Gastroesophageal sphincter (tissue), 4 donors: ENCODE results near the gene TTC23. TPM values are rescaled to one million over a fixed set of nuclear protein-coding genes. Genes with fewer than 3 reads are reported as not detected.

Experiments
- ATAC-seq: fragments of 150-250 bp; one replicate; pipeline ENCODE4 v1.9.1; 2016; ENCODE audit warnings: mild to moderate bottlenecking, moderate library complexity
- H3K27ac ChIP-seq, 4 donors: fragments of 200-600 bp; sonication (generic) in 3 of 4; 1 replicate in 3 of 4; 2 replicates in 1 of 4; pipeline ENCODE4 v1.5.1; 2016 to 2019
- H3K27me3 ChIP-seq: fragments of 200-600 bp; sonication (generic); one replicate; pipeline ENCODE4 v1.5.1; 2019
- H3K36me3 ChIP-seq, 2 donors: fragments of 200-600 bp; sonication (generic); one replicate each; pipeline ENCODE4 v1.5.1; 2019; ENCODE audit warnings: control low read depth in 1 of 2
- H3K4me1 ChIP-seq, 3 donors: fragments of 200-600 bp; sonication (generic); 1 replicate in 2 of 3; 2 replicates in 1 of 3; pipeline ENCODE4 v1.5.1; 2016 to 2019; ENCODE audit warnings: control low read depth in 2 of 3
- H3K4me3 ChIP-seq, 2 donors: fragments of 200-600 bp; sonication (generic); one replicate each; pipeline ENCODE4 v1.5.1; 2019; ENCODE audit warnings: mild to moderate bottlenecking in 1 of 2, moderate library complexity in 1 of 2
- H3K9me3 ChIP-seq, 3 donors: fragments of 200-600 bp; sonication (generic); one replicate each; pipeline ENCODE4 v1.5.1; 2017 to 2019; ENCODE audit warnings: control low read depth in 2 of 3
- EP300 ChIP-seq: sonication (generic); formaldehyde crosslinking; IDR thresholded peaks from one replicate; pipeline ENCODE4 v1.6.1; 2017; ENCODE audit warnings: antibody characterized with exemption, mild to moderate bottlenecking
- POLR2A ChIP-seq, 2 donors: fragments of 450-650 bp; IDR thresholded peaks; one replicate each; pipeline ENCODE4 v1.6.1; 2017; ENCODE audit warnings: antibody characterized with exemption in 2 of 2, mild to moderate bottlenecking in 2 of 2, moderate library complexity in 1 of 2
- POLR2AphosphoS5 ChIP-seq: sonication (generic); formaldehyde crosslinking; IDR thresholded peaks from one replicate; pipeline ENCODE4 v1.6.1; 2017; ENCODE audit warnings: antibody characterized with exemption
- WGBS, 2 donors: methylation state at CpG; one replicate each; pipeline ENCODE4 v1.1.5; 2018; ENCODE audit warnings: low coverage in 1 of 2; 5-methylcytosine and 5-hydroxymethylcytosine counted together
- total RNA-seq, 4 donors: library from RNA; depleted of rRNA; stranded (reverse); fragments of >200 nt; gene quantifications; one replicate each; pipeline ENCODE4 v1.1.0, GENCODE V29; 2016
- TF ChIP-seq, protein P1 (sequence below), 4 experiments: fragments of 200-600 bp in 2 of 4; fragments of 450-650 bp in 2 of 4; sonication (generic) in 1 of 4; IDR thresholded peaks; one replicate each; pipeline ENCODE4 v1.5.1; 2017 to 2019; ENCODE audit warnings: antibody characterized with exemption in 4 of 4, mild to moderate bottlenecking in 2 of 4, moderate library complexity in 2 of 4

Gene TTC23
- total RNA-seq, 4 donors from 2014 or later = 13.7 to 33.3 (median 20.0) TPM

DNA sequence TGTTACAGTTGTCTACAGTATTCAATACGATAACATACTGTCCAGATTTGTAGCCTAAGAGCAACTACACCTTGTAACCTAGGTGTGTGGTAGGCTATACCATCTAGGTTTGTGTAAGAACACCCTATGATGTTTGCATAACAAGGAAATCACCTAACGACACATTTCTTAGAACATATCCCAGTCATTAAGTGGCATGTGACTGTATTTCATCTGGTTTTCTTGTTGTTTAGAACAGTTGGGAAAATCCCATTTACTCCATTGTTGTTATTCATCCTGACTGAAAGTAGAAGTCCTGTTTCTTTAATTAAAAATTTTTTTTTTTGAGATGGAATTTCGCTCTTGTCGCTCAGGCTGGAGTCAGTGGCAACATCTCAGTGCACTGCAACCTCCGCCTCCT, 33.2 kb upstream of the TTC23 start:
- 88 to 98% methylated on average over 5 of the region's 5 CpGs for WGBS, 2 donors
- no peak for ATAC-seq
- Histone ChIP-seq H3K4me3 (no peak overlapping the region), H3K27ac (no peak overlapping the region), H3K4me1 (peaks cover 0 to 10% (median 0%) of the 10 kb centered on the region in 3 donors), H3K27me3 (no peaks in the 10 kb centered on the region), H3K36me3 (no peaks in the 10 kb centered on the region), H3K9me3 (no peaks in the 10 kb centered on the region)
- no peak for TF ChIP-seq POLR2A (IDR thresholded peaks at IDR 0.05)
- TF ChIP-seq POLR2AphosphoS5 = no peak
- TF ChIP-seq, protein P1, sequence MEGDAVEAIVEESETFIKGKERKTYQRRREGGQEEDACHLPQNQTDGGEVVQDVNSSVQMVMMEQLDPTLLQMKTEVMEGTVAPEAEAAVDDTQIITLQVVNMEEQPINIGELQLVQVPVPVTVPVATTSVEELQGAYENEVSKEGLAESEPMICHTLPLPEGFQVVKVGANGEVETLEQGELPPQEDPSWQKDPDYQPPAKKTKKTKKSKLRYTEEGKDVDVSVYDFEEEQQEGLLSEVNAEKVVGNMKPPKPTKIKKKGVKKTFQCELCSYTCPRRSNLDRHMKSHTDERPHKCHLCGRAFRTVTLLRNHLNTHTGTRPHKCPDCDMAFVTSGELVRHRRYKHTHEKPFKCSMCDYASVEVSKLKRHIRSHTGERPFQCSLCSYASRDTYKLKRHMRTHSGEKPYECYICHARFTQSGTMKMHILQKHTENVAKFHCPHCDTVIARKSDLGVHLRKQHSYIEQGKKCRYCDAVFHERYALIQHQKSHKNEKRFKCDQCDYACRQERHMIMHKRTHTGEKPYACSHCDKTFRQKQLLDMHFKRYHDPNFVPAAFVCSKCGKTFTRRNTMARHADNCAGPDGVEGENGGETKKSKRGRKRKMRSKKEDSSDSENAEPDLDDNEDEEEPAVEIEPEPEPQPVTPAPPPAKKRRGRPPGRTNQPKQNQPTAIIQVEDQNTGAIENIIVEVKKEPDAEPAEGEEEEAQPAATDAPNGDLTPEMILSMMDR (IDR thresholded peaks at IDR 0.05) = no peak
- TF ChIP-seq EP300 = no peak

- H3K9me3 ChIP-seq = no peaks in the 10 kb centered on the region
- no peak for ATAC-seq
- H3K4me3 ChIP-seq = no peak overlapping the region
Measured at GRCh38 chr15:99282121-99282520, 32.7 kb upstream of the TTC23 start.

DNA sequence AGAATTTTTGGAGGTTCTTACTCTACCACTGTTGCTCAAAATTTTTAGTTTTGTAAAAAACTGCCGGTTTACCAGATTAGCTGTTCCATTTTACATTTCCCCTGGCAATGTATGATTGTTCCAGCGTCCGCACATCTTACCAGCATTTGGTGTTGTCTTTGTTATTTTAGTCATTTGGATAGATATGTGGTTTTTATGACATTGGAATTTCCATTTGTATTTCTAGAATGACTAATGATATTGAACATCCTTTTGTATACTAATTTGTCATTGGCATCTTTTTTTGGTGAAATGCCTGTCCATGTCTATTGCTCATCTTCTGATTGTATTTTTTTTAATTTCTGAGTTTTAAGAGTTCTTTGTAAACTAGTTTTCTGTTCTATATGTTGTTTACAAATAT, 30.4 kb upstream of the TTC23 start:
- Histone ChIP-seq H3K36me3 (no peaks in the 10 kb centered on the region), H3K4me1 (peaks cover 0 to 10% (median 0%) of the 10 kb centered on the region in 3 donors), H3K4me3 (no peak overlapping the region), H3K27me3 (no peaks in the 10 kb centered on the region), H3K27ac (no peak overlapping the region), H3K9me3 (no peaks in the 10 kb centered on the region)
- WGBS, 2 donors = 88 to 100% methylated on average over 2 to 3 of the region's 3 CpGs
- no peak for ATAC-seq
- TF ChIP-seq POLR2AphosphoS5 (no peak), EP300 (no peak), POLR2A (IDR thresholded peaks at IDR 0.05) (no peak)
- TF ChIP-seq, protein P1 (IDR thresholded peaks at IDR 0.05) = no peak

More at GRCh38 chr15:99282121-99282520, 32.7 kb upstream of the TTC23 start:
- no peaks in the 10 kb centered on the region for H3K27me3 ChIP-seq
- no peak overlapping the region for H3K27ac ChIP-seq
- no peak for TF ChIP-seq EP300
- no peak for TF ChIP-seq POLR2AphosphoS5
- no peak for TF ChIP-seq POLR2A (IDR thresholded peaks at IDR 0.05)
- TF ChIP-seq, protein P1 (IDR thresholded peaks at IDR 0.05) = no peak
- H3K4me1 ChIP-seq = peaks cover 0 to 10% (median 0%) of the 10 kb centered on the region in 3 donors
- H3K36me3 ChIP-seq = no peaks in the 10 kb centered on the region

DNA sequence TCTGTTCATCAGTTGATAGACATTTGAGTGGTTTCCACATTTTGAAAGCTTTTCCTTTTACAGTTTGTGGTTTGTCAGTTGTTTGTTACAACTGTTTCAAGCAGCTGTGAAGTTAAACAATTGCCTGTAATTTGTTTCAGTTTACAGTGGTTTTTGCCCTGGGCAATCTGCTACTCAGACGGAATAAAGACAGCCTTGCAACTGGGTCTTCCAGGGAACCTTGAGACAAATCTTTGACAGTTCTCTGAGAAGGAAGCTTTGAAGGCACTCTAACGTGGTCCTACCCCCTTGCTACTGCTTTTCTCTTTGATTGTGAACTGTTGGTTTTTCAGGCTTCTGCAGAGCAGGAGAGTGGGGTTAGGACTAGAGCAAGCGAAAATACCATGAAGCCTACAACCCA, 29.9 kb upstream of the TTC23 start:
- no peaks in the 10 kb centered on the region for H3K36me3 ChIP-seq
- no peak overlapping the region for H3K4me3 ChIP-seq
- TF ChIP-seq EP300 (no peak), POLR2A (IDR thresholded peaks at IDR 0.05) (no peak), POLR2AphosphoS5 (no peak)
- TF ChIP-seq, protein P1 (IDR thresholded peaks at IDR 0.05) = no peak
- peaks cover 0 to 10% (median 0%) of the 10 kb centered on the region in 3 donors for H3K4me1 ChIP-seq
- WGBS, 2 donors = 80 to 83% methylated on average over 1 to 3 of the region's 3 CpGs
- no peaks in the 10 kb centered on the region for H3K9me3 ChIP-seq
- H3K27me3 ChIP-seq = no peaks in the 10 kb centered on the region
- no peak overlapping the region for H3K27ac ChIP-seq
- ATAC-seq = no peak

- Histone ChIP-seq H3K27ac (no peak overlapping the region), H3K36me3 (no peaks in the 10 kb centered on the region), H3K9me3 (no peaks in the 10 kb centered on the region), H3K27me3 (no peaks in the 10 kb centered on the region), H3K4me3 (no peak overlapping the region), H3K4me1 (no peaks in the 10 kb centered on the region)
- no peak for ATAC-seq
- 97 to 100% methylated on average over 5 to 9 of the region's 9 CpGs for whole genome bisulfite sequencing, 2 donors
- TF ChIP-seq, protein P1 (IDR thresholded peaks at IDR 0.05) = no peak
- TF ChIP-seq EP300 (no peak), POLR2AphosphoS5 (no peak), POLR2A (IDR thresholded peaks at IDR 0.05) (no peak)
Measured at GRCh38 chr15:99275525-99276128, 26.2 kb upstream of the TTC23 start.
